Retinal pigment epithelial cell (primary cell): Measurements from ENCODE around the gene TMEM217.

Source experiments
- DNase-seq: peaks from one replicate; pipeline ENCODE4 v3.0.0-alpha.2; 2010; ENCODE audit warnings: low read depth
- H3K4me3 ChIP-seq: 2 replicates; pipeline ENCODE4 v1.5.1; 2011; ENCODE audit warnings: mild to moderate bottlenecking, low read length, control low read depth, moderate library complexity
- TF ChIP-seq, protein P1 (sequence below): conservative IDR thresholded peaks from 2 replicates; pipeline ENCODE4 v1.5.1; 2011; ENCODE audit warnings: low read depth, low read length, control low read depth, inconsistent platforms

Gene TMEM217

DNA sequence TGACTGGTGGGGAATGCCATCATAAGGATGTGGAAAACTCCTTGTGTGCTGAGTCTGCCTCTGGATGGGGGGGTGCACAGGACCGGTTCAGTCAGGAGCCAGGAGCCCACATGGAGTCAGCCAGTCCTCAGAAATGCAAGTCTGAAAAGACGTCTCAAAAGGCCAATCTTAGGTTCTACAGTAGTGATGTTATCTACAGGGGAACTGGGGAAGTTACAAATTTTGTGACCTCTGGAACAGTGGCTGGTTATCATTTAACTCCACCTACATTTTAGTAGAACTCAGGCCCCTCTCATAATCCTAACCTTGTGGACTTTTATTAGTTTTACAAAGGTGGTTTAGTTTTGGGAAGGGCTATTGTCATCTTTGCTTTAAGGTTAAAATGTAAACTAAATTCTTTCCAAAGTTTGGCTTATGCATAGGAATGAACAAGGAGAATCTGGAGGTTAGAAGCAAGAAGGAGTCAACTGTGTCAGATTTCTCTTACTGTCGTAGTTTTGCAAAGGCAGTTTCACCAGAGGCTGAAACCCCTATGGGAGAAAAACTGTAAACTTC lies 14.1 kb downstream of the TMEM217 start:
- no peak for DNase-seq
- no peak overlapping the region for H3K4me3 ChIP-seq

GRCh38 chr6:37243131-37243815 lies 14.7 kb downstream of the TMEM217 start:
- TF ChIP-seq, protein P1, sequence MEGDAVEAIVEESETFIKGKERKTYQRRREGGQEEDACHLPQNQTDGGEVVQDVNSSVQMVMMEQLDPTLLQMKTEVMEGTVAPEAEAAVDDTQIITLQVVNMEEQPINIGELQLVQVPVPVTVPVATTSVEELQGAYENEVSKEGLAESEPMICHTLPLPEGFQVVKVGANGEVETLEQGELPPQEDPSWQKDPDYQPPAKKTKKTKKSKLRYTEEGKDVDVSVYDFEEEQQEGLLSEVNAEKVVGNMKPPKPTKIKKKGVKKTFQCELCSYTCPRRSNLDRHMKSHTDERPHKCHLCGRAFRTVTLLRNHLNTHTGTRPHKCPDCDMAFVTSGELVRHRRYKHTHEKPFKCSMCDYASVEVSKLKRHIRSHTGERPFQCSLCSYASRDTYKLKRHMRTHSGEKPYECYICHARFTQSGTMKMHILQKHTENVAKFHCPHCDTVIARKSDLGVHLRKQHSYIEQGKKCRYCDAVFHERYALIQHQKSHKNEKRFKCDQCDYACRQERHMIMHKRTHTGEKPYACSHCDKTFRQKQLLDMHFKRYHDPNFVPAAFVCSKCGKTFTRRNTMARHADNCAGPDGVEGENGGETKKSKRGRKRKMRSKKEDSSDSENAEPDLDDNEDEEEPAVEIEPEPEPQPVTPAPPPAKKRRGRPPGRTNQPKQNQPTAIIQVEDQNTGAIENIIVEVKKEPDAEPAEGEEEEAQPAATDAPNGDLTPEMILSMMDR = no peak
- no peak overlapping the region for H3K4me3 ChIP-seq
- no peak for DNase-seq

More for the DNA sequence above, 14.1 kb downstream of the TMEM217 start:
- TF ChIP-seq, protein P1 = no peak

GRCh38 chr6:37242429-37243052 lies 15.4 kb downstream of the TMEM217 start:
- no peak overlapping the region for H3K4me3 ChIP-seq
- DNase-seq = peak; percentile 94
- TF ChIP-seq, protein P1 = no peak

DNA sequence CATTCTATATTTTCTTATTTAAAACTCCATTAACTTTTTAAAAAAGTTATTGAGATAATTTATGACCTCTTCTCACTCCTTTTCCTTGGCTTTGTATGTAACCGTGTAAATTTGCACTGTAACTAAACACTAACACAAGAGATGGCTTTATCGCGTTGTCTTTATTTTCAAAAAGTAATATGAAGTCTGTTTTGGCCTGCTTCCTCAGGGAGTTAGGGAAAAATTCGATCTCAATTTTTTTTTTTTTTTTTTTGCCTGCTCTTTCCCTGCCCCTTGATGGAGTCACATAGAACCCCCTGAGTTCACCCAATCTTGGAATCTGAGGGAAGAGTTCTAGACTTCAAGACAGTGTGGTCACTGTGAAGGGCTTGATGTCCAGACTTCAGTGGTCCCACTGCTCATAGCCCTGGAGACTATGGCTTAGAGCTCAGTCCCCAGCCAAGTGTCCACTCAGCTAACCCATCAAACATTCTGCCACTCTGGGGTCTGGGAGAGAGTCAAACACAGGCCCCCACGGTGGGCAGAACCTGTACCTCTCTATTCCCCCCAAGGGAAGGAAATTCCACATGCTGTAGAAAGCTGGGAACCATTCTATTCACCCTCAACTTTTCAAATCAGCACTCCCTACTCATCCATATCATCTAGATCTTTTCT lies 16.0 kb downstream of the TMEM217 start:
- no peak for DNase-seq
- no peak overlapping the region for H3K4me3 ChIP-seq
- TF ChIP-seq, protein P1 = no peak

DNA sequence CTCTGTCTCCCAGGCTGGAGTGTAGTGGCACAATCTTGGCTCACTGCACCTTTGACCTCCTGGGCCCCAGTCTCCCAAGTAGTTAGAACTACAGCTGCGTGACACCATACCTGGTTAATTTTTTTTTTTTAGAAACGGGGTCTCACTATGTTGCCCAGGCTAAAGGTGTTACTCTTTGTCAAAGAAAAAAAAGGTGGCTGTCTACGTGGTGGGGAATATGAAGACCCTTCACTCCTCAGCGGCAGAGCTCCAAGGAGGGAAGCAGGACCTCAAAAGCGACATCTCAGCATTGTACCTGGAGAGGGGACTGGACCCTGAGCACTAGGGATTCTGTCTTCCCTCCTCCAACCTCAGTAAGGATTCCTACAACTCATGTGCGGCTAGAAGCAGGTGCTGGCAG lies 16.8 kb downstream of the TMEM217 start:
- no peak for DNase-seq
- no peak overlapping the region for H3K4me3 ChIP-seq
- TF ChIP-seq, protein P1 = no peak

- TF ChIP-seq, protein P1 = no peak
- no peak overlapping the region for H3K4me3 ChIP-seq
- DNase-seq = peak; percentile 96
Observed at GRCh38 chr6:37239950-37240713, 17.8 kb downstream of the TMEM217 start.
